Esophagus muscularis mucosa (tissue), 4 donors: ENCODE data around the gene EDC3. TPM values are rescaled to one million over a fixed set of nuclear protein-coding genes. Genes with fewer than 3 reads are reported as not detected.
A peak's percentile ranks its signal among the peaks of the same experiment; 100 is the strongest.

Experiments used
- DNase-seq: peaks from one replicate; pipeline ENCODE4 v3.0.0-alpha.2; 2017; ENCODE audit errors: extremely low spot score
- H3K27ac ChIP-seq, 4 donors: fragments of 200-600 bp; sonication (generic); replicated peaks in 1 of 4; 1 replicate in 3 of 4; 2 replicates in 1 of 4; pipeline ENCODE4 v1.5.1; 2016 to 2019; ENCODE audit warnings: mild to moderate bottlenecking in 1 of 4
- H3K27me3 ChIP-seq, 4 donors: fragments of 200-600 bp; sonication (generic); one replicate each; pipeline versions ENCODE4 v1.5.1 to v1.6.0; 2016 to 2019
- H3K36me3 ChIP-seq, 4 donors: fragments of 200-600 bp; sonication (generic); one replicate each; pipeline ENCODE4 v1.5.1; 2016 to 2019
- H3K4me1 ChIP-seq, 4 donors: fragments of 200-600 bp; sonication (generic); one replicate each; pipeline ENCODE4 v1.5.1; 2016 to 2019
- H3K4me3 ChIP-seq, 4 donors: fragments of 200-600 bp; sonication (generic); 1 replicate in 2 of 4; 2 replicates in 2 of 4; pipeline ENCODE4 v1.5.1; 2016 to 2019; ENCODE audit warnings: mild to moderate bottlenecking in 4 of 4, moderate library complexity in 1 of 4
- H3K9me3 ChIP-seq, 4 donors: fragments of 200-600 bp; sonication (generic); 1 replicate in 3 of 4; 2 replicates in 1 of 4; pipeline ENCODE4 v1.5.1; 2016 to 2019
- CTCF ChIP-seq, 3 experiments: fragments of 200-600 bp in 2 of 3; fragments of 450-650 bp in 1 of 3; sonication (generic) in 2 of 3; IDR thresholded peaks; one replicate each; pipeline ENCODE4 v1.5.1; 2017 to 2019; ENCODE audit warnings: antibody characterized with exemption in 3 of 3, mild to moderate bottlenecking in 2 of 3, moderate library complexity in 1 of 3
- EP300 ChIP-seq: sonication (generic); formaldehyde crosslinking; IDR thresholded peaks from one replicate; pipeline ENCODE4 v1.6.1; 2017; ENCODE audit warnings: antibody characterized with exemption
- POLR2A ChIP-seq: fragments of 450-650 bp; IDR thresholded peaks from one replicate; pipeline ENCODE4 v1.6.1; 2017; ENCODE audit warnings: antibody characterized with exemption, moderate library complexity, mild to moderate bottlenecking, low read depth
- POLR2AphosphoS5 ChIP-seq, 2 donors: sonication (generic); formaldehyde crosslinking; IDR thresholded peaks; one replicate each; pipeline ENCODE4 v1.6.1; 2017; ENCODE audit warnings: antibody characterized with exemption in 2 of 2
- WGBS: methylation state at CpG from one replicate; pipeline ENCODE4 v1.1.5; 2018; 5-methylcytosine and 5-hydroxymethylcytosine counted together
- intact Hi-C: fragments of 100-400 bp; cut with DNase I; formaldehyde crosslinking; loops from one replicate; pipeline ENCODE4 v1.15.1; 2023
- total RNA-seq, 4 donors: library from RNA; depleted of rRNA; stranded (reverse); fragments of >200 nt; gene quantifications; one replicate each; pipeline versions ENCODE4 v1.1.0 to v1.2.1, GENCODE V29; 2016

The EDC3 gene
- total RNA-seq, 4 donors from 2014 or later, result 9.6 to 19.5 (median 17.9) TPM

- no peak for TF ChIP-seq POLR2AphosphoS5 (IDR thresholded peaks at IDR 0.05)
- TF ChIP-seq CTCF (IDR thresholded peaks at IDR 0.05), result no peak
- TF ChIP-seq EP300, result no peak
- TF ChIP-seq POLR2A, result no peak
- Histone ChIP-seq H3K4me3 (no peak overlapping the region), H3K27ac (no peak overlapping the region), H3K4me1 (peaks cover 4 to 8% (median 6%) of the 10 kb centered on the region in 4 donors), H3K9me3 (no peaks in the 10 kb centered on the region), H3K27me3 (no peaks in the 10 kb centered on the region), H3K36me3 (no peaks in the 10 kb centered on the region)
- 83% methylated on average over 8 of the region's 12 CpGs for WGBS
- intact Hi-C loops, result no loop called here
- DNase-seq, result no peak
Measured at GRCh38 chr15:74604983-74605794, 90.6 kb downstream of the EDC3 start.

- Histone ChIP-seq H3K27ac (no peak overlapping the region), H3K4me1 (peaks cover 13 to 20% (median 16%) of the 10 kb centered on the region in 4 donors), H3K4me3 (no peak overlapping the region), H3K36me3 (no peaks in the 10 kb centered on the region), H3K27me3 (no peaks in the 10 kb centered on the region), H3K9me3 (no peaks in the 10 kb centered on the region)
- intact Hi-C loops, result no loop called here
- no peak for DNase-seq
- TF ChIP-seq POLR2A (no peak), CTCF (IDR thresholded peaks at IDR 0.05) (no peak), EP300 (no peak), POLR2AphosphoS5 (IDR thresholded peaks at IDR 0.05) (no peak)
- 88% methylated on average over 8 of the region's 11 CpGs for WGBS
Measured at GRCh38 chr15:74603789-74604705, 91.8 kb downstream of the EDC3 start.

GRCh38 chr15:74603026-74603788 is 92.6 kb downstream of the EDC3 start:
- no peak overlapping the region for H3K4me3 ChIP-seq
- no peak for DNase-seq
- intact Hi-C loops, result no loop called here
- H3K4me1 ChIP-seq, result peaks cover 17 to 27% (median 21%) of the 10 kb centered on the region in 4 donors
- no peaks in the 10 kb centered on the region for H3K27me3 ChIP-seq
- WGBS, result 96% methylated on average over 8 of the region's 13 CpGs
- no peaks in the 10 kb centered on the region for H3K9me3 ChIP-seq
- H3K27ac ChIP-seq, result no peak overlapping the region
- no peak for TF ChIP-seq POLR2A
- TF ChIP-seq POLR2AphosphoS5 (IDR thresholded peaks at IDR 0.05), result no peak
- TF ChIP-seq CTCF (IDR thresholded peaks at IDR 0.05), result no peak
- TF ChIP-seq EP300, result no peak
- H3K36me3 ChIP-seq, result no peaks in the 10 kb centered on the region

GRCh38 chr15:74599156-74599555 is 96.7 kb downstream of the EDC3 start:
- intact Hi-C loops, result no loop called here
- peak overlapping the region; percentile 85 to 90 (median 88) for H3K27ac ChIP-seq
- no peaks in the 10 kb centered on the region for H3K27me3 ChIP-seq
- TF ChIP-seq EP300 (no peak), CTCF (IDR thresholded peaks at IDR 0.05) (no peak), POLR2A (no peak), POLR2AphosphoS5 (IDR thresholded peaks at IDR 0.05) (no peak)
- peak overlapping the region; percentile 63 to 71 (median 67) for H3K4me3 ChIP-seq
- peaks cover 0 to 19% (median 9%) of the 10 kb centered on the region in 4 donors for H3K36me3 ChIP-seq
- peaks cover 25 to 32% (median 27%) of the 10 kb centered on the region in 4 donors for H3K4me1 ChIP-seq
- H3K9me3 ChIP-seq, result no peaks in the 10 kb centered on the region
- DNase-seq, result no peak
- WGBS, result 43% methylated on average over 11 of the region's 15 CpGs
